Measurements from ENCODE around the gene HDAC7. TPM values are rescaled to one million over a fixed set of nuclear protein-coding genes. Genes with fewer than 3 reads are reported as not detected.

HDAC7 gene
- total and polyA plus RNA-seq, 8 donors: 17.9 to 48.1 (median 23.2) TPM

- H3K27ac ChIP-seq: peak overlapping the region in 1 of 4 donors; percentile 22
- H3K36me3 ChIP-seq: no peaks in the 10 kb centered on the region
- no peaks in the 10 kb centered on the region for H3K27me3 ChIP-seq
- intact Hi-C loops (cut with DNase I): no loop called here
- WGBS, 2 donors: 79 to 87% methylated on average over 14 of the region's 14 CpGs
- TF ChIP-seq, protein P1, sequence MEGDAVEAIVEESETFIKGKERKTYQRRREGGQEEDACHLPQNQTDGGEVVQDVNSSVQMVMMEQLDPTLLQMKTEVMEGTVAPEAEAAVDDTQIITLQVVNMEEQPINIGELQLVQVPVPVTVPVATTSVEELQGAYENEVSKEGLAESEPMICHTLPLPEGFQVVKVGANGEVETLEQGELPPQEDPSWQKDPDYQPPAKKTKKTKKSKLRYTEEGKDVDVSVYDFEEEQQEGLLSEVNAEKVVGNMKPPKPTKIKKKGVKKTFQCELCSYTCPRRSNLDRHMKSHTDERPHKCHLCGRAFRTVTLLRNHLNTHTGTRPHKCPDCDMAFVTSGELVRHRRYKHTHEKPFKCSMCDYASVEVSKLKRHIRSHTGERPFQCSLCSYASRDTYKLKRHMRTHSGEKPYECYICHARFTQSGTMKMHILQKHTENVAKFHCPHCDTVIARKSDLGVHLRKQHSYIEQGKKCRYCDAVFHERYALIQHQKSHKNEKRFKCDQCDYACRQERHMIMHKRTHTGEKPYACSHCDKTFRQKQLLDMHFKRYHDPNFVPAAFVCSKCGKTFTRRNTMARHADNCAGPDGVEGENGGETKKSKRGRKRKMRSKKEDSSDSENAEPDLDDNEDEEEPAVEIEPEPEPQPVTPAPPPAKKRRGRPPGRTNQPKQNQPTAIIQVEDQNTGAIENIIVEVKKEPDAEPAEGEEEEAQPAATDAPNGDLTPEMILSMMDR (IDR thresholded peaks at IDR 0.05): no peak
- ATAC-seq (peak in 1 of 4 donors; percentile 27), FAIRE-seq (no peak), DNase-seq (no peak)
- H3K4me1 ChIP-seq: peaks cover 0 to 9% (median 5%) of the 10 kb centered on the region in 3 donors
- no peaks in the 10 kb centered on the region for H3K9me3 ChIP-seq
- H3K4me3 ChIP-seq: no peak overlapping the region
Measured at GRCh38 chr12:47828008-47828975, 8.6 kb upstream of the HDAC7 start.

GRCh38 chr12:47825173-47825639 lies 5.5 kb upstream of the HDAC7 start:
- Histone ChIP-seq H3K27ac (peak overlapping the region; percentile 11 to 48 (median 36)), H3K4me3 (no peak overlapping the region), H3K9me3 (no peaks in the 10 kb centered on the region), H3K27me3 (no peaks in the 10 kb centered on the region), H3K4me1 (peaks cover 0 to 23% (median 10%) of the 10 kb centered on the region in 3 donors), H3K36me3 (no peaks in the 10 kb centered on the region)
- ATAC-seq (peak; percentile 7 to 43 (median 13)), FAIRE-seq (no peak), DNase-seq (peak in 1 of 6 donors; percentile 35)
- 63 to 66% methylated on average over 6 of the region's 6 CpGs for WGBS, 2 donors
- TF ChIP-seq, protein P1 (IDR thresholded peaks at IDR 0.05): no peak
- intact Hi-C loops (cut with DNase I): no loop called here

DNA sequence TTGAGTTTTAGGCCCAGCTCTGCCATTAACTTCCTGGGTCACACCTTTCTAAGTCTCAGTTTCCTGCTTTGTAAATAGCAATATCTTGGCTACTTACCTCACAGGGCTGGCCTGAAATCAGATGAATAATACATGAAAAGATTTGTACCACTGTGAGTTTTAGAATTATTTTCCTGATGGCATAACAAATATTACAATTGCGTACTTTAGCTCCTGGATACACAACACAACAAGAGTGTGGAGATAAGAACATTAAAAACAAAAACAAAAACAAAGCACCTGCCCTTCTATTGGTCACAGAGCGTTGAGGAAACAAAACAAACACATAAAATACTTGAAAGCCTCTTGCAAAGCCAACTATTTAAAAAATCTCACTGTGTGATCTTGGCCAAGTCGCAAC lies 4.9 kb upstream of the HDAC7 start:
- no peak for FAIRE-seq
- WGBS, 2 donors: 80 to 83% methylated on average over 3 of the region's 3 CpGs

GRCh38 chr12:47824198-47824597 lies 4.5 kb upstream of the HDAC7 start:
- intact Hi-C loops (cut with DNase I): no loop called here
- peak overlapping the region in 1 of 4 donors; percentile 48 for H3K27ac ChIP-seq
- DNase-seq: no peak
- no peaks in the 10 kb centered on the region for H3K36me3 ChIP-seq
- TF ChIP-seq, protein P1 (IDR thresholded peaks at IDR 0.05): no peak
- H3K4me3 ChIP-seq: no peak overlapping the region
- no peak for FAIRE-seq
- peaks cover 0 to 16% (median 8%) of the 10 kb centered on the region in 3 donors for H3K4me1 ChIP-seq
- H3K27me3 ChIP-seq: no peaks in the 10 kb centered on the region
- WGBS, 2 donors: 71 to 89% methylated on average over 2 of the region's 2 CpGs
- H3K9me3 ChIP-seq: no peaks in the 10 kb centered on the region
- no peak for ATAC-seq

More for the DNA sequence above, 4.9 kb upstream of the HDAC7 start:
- no peaks in the 10 kb centered on the region for H3K9me3 ChIP-seq
- H3K4me3 ChIP-seq: no peak overlapping the region
- ATAC-seq (no peak), DNase-seq (no peak)
- intact Hi-C loops (cut with DNase I): no loop called here
- peak overlapping the region in 3 of 4 donors; percentile 11 to 48 (median 44) for H3K27ac ChIP-seq
- TF ChIP-seq, protein P1 (IDR thresholded peaks at IDR 0.05): no peak
- no peaks in the 10 kb centered on the region for H3K27me3 ChIP-seq
- H3K36me3 ChIP-seq: no peaks in the 10 kb centered on the region
- H3K4me1 ChIP-seq: peaks cover 0 to 21% (median 10%) of the 10 kb centered on the region in 3 donors

Measured in pancreas (tissue), 10 donors.